VCaP (cell line): ENCODE data around the gene KRTAP10-5.
"Not testable (repeated sequence)": the region's sequence is repeated elsewhere in the genome, so short reads cannot be mapped to it uniquely, and the experiment has no call there.

Experiments
- H3K27ac ChIP-seq: fragments of 450-650 bp; 2 replicates; pipeline ENCODE4 v1.5.1; 2017
- TF ChIP-seq, protein P1 (sequence below): fragments of 450-650 bp; conservative IDR thresholded peaks from 2 replicates; pipeline ENCODE4 v1.5.1; 2017; ENCODE audit warnings: mild to moderate bottlenecking, moderate library complexity

KRTAP10-5 gene

DNA sequence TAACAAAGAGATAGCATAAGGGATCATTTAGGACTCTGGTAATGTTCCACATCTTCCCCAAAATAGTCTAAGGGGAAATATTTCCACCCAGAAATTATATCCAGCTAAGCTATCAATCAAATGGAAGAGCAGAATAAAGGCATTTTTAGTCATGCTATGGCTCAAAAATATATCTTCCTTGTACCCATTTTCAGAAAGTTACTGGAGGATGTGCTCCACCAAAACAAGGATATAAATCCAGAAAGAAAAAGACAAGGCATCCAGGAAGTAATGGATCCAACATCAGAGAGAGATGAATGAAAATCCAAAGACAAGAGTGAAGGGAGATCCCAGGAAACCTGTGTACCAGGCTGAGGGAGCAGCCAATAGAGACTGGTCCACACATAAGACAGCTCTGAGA lies 28.8 kb upstream of the KRTAP10-5 start:
- no peak overlapping the region for H3K27ac ChIP-seq
- TF ChIP-seq, protein P1, sequence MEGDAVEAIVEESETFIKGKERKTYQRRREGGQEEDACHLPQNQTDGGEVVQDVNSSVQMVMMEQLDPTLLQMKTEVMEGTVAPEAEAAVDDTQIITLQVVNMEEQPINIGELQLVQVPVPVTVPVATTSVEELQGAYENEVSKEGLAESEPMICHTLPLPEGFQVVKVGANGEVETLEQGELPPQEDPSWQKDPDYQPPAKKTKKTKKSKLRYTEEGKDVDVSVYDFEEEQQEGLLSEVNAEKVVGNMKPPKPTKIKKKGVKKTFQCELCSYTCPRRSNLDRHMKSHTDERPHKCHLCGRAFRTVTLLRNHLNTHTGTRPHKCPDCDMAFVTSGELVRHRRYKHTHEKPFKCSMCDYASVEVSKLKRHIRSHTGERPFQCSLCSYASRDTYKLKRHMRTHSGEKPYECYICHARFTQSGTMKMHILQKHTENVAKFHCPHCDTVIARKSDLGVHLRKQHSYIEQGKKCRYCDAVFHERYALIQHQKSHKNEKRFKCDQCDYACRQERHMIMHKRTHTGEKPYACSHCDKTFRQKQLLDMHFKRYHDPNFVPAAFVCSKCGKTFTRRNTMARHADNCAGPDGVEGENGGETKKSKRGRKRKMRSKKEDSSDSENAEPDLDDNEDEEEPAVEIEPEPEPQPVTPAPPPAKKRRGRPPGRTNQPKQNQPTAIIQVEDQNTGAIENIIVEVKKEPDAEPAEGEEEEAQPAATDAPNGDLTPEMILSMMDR, result no peak

DNA sequence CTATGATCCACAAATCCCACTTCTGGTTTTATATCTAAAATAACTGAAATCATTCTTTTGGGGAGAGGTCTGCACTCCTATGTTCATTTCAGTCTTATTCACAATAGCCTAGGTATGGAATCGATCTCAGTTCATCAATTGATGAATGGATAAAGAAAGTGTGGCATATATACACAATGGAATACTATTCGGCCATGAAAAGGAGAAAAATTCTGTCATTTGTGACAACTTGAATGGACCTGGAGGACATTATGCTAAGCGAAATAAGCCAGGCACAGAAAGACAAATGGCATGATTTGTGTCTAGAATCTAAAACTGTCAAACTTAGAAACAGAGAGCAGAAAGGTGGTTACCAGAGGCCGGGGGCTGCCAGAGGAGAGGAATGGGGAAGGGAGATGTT lies 26.1 kb upstream of the KRTAP10-5 start:
- no peak overlapping the region for H3K27ac ChIP-seq
- TF ChIP-seq, protein P1, result no peak

DNA sequence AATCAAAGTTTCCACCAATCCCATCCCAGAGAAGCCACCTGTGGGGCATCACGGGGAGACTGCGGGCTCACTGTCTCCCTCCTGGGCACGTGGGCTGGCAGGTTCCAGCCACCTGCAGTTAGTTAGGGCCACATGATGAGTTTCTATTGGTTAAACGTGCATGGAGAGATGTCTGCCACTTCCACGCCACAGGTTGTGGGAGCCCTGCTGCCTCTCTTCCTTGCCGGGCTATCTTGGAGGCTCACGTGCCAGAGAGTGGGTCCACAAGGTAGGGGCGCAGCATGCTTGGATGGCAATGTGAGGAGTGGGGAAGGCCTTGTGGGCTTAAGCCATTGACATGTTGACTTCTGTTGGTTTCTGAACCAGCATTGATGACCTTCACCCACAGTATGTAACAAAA lies 23.5 kb upstream of the KRTAP10-5 start:
- TF ChIP-seq, protein P1, result no peak
- H3K27ac ChIP-seq, result no peak overlapping the region

DNA sequence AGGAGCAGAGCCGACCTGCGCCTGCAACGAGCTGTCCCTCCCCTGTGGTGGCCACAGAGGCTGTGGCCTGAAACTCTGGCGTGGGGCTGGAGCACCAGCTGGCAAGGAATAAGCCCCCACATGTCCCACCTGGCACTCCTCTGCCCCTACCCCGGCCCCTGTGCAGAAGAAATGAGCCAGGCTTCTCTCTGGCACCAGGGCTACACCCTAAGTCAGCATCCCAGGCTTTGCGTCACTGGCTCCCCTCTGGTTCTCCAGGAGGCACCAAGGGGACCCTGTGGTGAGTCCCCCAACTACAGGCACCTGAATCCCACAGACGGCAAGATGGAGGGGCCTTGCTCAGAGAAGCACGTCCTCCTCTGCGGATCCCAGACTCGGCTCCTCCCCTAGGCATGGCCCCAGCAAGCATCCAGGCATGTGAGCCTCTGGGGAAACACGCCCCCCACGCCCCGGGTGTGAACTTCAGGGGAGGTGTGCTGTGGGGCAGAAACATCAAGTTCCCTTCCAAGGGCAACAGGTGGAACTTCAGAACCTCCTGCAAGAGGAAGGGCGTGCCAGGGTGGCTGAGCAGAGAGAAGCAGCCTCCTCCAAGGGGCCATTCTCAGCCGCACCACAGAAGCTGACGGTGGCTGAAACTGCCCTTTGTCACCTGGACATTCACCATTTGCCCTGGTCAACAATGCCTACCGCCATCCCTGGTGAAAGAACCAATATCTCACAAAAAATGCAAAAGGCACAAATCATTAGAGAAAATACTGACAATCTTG lies 22.9 kb upstream of the KRTAP10-5 start:
- TF ChIP-seq, protein P1, result no peak
- no peak overlapping the region for H3K27ac ChIP-seq

DNA sequence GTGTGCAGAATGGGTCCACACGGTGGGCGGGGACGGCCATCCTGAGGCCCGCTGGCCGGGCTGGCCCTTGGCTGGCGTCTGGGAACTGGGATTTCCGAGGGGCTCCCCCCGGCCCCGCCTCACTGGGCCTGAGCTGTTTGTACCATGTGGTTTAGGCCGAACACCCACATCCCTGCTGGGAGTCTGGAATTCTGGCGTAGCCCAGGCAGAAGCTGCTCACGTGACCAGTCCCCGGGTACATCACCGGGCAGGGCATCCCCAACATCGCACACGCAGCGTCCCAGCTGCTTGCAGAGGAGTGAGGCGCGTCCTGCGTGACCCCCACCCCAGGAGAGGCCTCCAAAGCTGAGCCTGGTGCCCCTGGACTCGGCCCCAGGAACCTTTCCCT lies 22.1 kb upstream of the KRTAP10-5 start:
- TF ChIP-seq, protein P1, result no peak

DNA sequence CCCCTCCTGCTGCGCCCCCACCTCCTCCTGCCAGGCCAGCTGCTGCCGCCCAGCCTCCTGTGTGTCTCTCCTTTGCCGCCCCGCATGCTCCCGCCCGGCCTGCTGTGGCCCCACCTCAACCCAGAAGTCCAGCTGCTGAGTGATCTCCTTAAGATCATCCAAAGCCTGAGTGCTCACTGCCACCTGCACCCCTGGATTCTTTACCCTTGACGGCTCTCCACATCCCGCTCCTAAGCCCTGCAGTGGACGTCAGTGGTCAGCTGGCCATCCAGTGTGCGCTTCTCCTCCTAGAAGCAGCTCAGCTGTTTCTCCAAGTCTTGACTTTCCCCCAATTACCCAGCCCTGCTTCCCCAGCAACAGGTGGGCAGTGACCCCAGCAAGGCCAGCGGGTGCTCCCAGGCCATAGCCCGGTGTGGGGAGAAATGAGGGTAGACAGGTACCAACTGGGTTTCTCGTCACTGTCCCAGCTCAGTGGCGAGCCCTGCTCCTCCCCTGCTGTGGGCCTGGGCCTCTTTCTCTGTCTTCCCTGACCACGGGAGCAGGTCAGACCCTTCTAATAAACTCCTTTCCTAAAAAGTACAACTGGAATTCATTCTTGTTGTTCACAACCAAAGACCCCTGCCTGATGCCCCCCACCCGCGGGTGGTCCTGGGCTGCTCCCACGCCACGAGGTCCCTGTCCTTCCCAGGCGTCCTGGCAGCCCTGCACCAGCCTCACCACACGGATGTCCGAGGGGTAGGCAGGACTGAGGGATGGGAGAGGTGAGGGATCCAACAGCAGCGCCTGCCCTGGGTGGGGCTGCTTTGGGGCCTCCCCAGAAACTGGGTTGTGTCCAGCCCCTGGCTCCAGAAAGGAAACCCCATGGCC lies 21.4 kb upstream of the KRTAP10-5 start:
- no peak overlapping the region for H3K27ac ChIP-seq
- TF ChIP-seq, protein P1, result no peak

More for the DNA sequence above, 22.1 kb upstream of the KRTAP10-5 start:
- H3K27ac ChIP-seq, result no peak overlapping the region

DNA sequence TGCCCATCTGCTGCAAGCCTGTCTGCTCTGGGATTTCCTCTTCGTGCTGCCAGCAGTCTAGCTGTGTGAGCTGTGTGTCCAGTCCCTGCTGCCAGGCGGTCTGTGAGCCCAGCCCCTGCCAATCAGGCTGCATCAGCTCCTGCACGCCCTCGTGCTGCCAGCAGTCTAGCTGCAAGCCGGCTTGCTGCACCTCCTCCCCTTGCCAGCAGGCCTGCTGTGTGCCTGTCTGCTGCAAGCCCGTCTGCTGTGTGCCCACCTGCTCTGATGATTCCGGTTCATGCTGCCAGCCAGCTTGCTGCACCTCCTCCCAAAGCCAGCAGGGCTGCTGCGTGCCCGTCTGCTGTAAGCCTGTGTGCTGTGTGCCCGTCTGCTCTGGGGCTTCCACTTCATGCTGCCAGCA lies 20.7 kb upstream of the KRTAP10-5 start:
- not testable (repeated sequence) for H3K27ac ChIP-seq
- TF ChIP-seq, protein P1, result peak; percentile 23

DNA sequence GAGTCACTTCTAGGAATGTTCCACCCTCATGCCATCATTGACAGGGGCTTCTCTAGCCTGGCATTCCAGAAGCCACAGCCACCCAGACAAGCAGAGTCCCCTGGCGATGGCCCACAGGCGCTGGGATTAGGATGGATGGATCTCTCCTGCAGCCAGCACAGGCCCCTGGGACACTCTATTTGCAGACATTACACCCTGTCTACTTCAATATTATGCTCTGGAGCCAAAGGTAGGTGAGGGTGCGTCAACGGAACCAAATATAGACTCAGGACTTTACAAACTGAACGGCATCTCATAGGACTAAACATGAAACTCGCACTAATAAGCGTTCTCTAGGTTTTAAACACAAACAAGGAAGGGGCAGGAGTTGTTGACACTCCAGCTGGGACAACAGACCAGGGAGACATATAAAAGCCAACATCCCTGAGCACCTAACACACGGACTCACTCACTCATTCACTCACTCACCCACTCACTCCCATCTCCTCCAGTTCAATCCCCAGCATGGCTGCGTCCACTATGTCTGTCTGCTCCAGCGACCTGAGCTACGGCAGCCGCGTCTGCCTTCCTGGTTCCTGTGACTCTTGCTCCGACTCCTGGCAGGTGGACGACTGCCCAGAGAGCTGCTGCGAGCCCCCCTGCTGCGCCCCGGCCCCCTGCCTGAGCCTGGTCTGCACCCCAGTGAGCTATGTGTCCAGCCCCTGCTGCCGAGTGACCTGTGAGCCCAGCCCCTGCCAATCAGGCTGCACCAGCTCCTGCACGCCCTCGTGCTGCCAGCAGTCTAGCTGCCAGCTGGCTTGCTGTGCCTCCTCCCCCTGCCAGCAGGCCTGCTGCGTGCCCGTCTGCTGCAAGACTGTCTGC lies 19.9 kb upstream of the KRTAP10-5 start, which contains the start of gene KRTAP10-7:
KRTAP10-7 (plus strand) TSS at position 480 of the 861 bp plus-strand sequence; CDS start at position 505, 25 bp downstream.
- H3K27ac ChIP-seq, result not testable (repeated sequence)
